ENCODE data around the gene ARHGAP6.
"Not testable (repeated sequence)": the region's sequence is repeated elsewhere in the genome, so short reads cannot be mapped to it uniquely, and the experiment has no call there.

The ARHGAP6 gene

GRCh38 chrX:11130136-11130535 is 535.6 kb downstream of the ARHGAP6 start:
- DNase-seq, result no peak

DNA sequence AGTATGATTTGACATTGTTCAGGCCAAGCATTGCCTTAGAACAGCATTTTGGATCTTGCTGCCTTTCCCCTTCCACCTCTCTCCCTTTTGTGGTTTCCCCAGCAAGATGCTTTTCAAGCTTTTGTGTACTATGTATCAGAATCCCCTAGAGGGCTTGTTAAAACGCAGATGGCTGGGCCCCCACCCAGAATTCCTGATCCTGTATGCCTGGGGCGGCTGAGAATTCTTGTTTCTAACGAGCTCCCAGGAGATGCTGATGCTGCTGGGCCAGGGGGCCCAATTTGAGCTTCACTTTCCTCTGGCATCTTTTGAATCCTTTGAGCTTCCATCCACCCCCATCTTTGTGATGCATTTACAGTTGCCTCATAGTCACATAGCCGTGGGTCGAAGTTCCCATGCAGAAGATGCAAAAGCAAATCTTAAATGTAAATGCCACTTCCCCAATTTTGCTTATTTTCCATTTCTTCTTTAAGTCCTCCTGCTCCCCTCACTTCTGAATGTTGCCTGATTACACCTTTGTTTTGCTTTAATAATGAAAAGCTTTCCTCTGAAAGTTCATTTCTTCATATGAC is 536.1 kb downstream of the ARHGAP6 start:
- DNase-seq, result peak; percentile 16

DNA sequence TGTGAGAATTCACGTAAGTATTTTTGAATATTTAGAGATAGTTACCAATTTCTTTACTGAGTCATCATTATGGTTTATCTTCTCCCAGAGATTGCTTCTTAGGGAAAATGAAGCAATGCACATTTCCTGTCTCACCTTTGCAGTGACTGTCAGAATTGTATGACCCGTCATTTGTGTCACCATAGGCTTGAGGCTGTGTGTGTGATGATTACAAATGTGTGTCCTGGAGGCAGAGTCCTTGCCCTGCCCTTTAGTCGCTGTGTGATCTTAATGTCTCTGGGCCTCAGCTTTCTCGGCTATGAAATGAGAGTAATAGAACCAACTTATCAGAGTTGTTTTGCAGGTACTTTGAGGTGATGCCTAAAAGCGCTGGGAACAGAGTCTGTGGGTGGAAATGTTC is 540.7 kb downstream of the ARHGAP6 start:
- DNase-seq, result no peak

DNA sequence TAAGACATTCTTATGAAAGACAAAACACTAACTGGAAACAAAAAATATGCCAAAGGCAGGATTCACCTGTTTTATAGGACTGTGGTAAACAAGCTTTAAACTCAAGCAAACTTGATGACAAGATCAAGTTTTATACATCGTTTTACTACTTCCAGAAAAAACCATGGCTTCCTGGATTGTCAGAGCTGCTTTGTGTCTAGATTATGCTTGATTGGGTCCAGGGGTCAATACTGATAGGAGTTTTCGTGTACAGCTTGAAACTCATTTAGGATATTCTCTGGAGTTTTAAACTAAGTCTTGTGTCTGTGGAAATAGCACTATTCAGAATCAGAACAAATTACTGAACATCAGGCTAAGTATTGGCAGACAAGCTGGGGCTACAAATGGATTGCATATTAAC is 541.6 kb downstream of the ARHGAP6 start:
- no peak for DNase-seq

- DNase-seq, result not testable (repeated sequence)
Observed at GRCh38 chrX:11123087-11123486, 542.6 kb downstream of the ARHGAP6 start.

- DNase-seq, result no peak
Observed at GRCh38 chrX:11119313-11119943, 546.3 kb downstream of the ARHGAP6 start.

- no peak for DNase-seq
Observed at GRCh38 chrX:11117745-11118144, 548.0 kb downstream of the ARHGAP6 start.

GRCh38 chrX:11113731-11114130 is 552.0 kb downstream of the ARHGAP6 start:
- no peak for DNase-seq

DNA sequence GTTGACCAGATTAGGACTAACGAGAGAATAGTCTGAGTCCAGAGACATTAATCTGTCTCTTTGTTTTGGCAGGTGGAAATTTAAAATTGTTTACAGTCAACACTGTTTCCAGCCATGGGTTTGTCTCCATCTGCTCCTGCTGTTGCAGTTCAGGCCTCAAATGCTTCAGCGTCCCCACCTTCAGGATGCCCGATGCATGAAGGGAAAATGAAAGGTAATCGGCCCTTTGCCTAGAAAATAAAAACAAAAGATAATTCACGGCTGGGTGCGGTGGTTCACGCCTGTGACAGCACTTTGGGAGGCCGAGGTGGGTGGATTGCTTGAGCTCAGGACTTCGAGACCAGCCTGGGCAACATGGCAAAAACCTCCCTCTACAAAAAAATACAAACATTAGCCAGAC is 553.8 kb downstream of the ARHGAP6 start:
- DNase-seq, result no peak

GRCh38 chrX:11111037-11111851 is 554.5 kb downstream of the ARHGAP6 start, which contains the start of gene HCCS:
Gene HCCS (plus strand): TSS chrX:11111332. CDS start chrX:11112061, 729 bp downstream.
- peak; percentile 85 for DNase-seq

DNA sequence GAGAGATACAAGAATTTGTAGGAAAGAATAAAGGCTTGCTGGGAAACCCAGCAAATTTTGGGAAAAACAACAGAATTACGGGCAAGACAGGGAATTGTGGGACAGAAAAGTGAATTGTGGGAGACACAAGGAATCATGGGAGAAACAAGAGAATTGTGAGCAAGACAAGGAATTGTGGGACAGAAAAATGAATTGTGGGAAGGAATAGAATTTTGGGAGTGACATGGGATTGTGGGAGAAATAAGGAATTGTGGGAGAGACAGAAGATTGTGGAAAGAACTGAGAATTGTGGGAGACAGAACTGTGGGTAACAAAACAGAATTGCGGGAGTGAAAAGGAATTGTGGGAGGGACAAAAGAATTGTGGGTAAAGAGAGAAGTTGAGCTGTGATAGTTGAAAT is 555.8 kb downstream of the ARHGAP6 start:
- DNase-seq, result no peak

GRCh38 chrX:11108253-11108941 is 557.3 kb downstream of the ARHGAP6 start:
- no peak for DNase-seq

DNA sequence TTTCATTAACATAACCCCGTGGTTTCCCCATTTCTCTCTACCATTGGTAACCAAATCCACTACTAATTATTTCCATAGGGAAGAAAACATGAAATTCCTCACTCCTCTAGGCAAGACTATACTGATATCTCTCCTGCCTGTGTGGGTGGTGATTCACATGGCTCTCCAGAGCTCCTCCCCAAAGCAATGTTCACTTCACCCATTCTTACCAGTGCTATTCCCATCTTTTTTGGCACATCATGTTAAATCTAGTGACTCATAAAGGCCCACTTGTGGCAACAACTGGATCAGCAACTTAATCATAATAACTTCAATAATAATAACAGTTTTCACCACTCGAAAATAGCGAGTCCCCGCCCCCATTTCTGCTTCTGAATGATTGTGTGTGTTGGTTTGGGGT is 560.6 kb downstream of the ARHGAP6 start:
- DNase-seq, result peak; percentile 53

GRCh38 chrX:11103751-11104150 is 562.0 kb downstream of the ARHGAP6 start:
- DNase-seq, result no peak

DNA sequence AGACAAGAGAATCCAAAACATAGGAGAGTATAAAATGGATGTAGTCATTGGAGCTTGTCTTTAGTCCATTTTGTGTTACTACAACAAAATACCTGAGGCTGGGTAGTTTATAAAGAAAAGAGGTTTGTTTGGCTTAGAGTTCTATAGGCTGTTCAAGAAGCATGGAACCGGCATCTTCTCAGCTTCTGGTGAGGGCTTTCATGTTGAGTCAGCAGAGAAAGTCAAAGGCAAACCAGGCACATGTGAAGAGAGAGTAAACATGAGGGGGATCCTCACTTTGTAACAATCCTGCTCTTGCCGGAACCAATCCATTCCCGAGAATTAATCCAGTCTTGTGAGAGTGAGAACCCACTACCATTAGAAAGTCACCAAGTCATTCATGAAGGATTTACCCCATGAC is 562.7 kb downstream of the ARHGAP6 start:
- no peak for DNase-seq

- peak; percentile 80 for DNase-seq
Observed at GRCh38 chrX:11100281-11101035, 565.3 kb downstream of the ARHGAP6 start.

DNA sequence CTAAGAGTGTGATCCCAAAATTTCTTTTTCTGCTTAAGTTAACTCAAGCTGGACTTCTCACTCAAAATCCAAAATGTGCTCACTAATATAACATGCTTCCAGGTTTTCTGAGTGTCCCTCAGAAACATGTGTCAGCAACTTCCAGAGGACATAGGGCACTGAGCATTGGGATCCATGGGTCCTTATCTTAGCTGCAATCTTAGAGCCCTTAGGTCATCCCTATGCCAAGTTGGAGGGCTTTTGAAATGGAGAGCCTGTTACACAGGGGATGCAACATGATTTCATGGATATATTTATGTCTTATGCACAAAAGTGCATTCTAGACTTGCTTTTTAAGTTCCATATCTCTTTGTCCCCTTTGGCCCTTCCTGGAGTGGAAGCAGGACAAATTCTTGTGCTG is 566.3 kb downstream of the ARHGAP6 start:
- DNase-seq, result no peak

- no peak for DNase-seq
Observed at GRCh38 chrX:11097933-11098332, 567.8 kb downstream of the ARHGAP6 start.

DNA sequence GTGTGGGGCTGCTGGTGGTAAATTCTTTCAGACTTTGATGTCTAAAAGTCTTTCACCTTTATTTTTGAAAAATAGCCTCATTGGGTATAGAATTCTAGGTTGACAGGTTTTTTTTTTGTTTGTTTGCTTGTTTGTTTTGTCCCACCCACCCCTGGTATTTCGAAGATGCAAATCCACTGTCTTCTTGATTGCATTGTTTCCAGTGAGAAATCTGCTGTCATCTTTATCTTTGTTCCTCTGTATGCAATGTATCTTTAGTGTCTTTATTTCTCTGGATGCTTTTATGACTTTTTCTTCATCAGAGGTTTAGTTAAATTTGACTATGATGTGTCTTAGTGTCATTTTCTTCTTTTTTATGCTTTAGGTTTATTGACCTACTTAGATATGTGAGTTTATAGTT is 575.9 kb downstream of the ARHGAP6 start:
- no peak for DNase-seq

All from fibroblast of upper back skin (primary cell).